AG09309 (cell line): ENCODE data around the gene ARHGAP30.

Experiments
- DNase-seq: peaks from one replicate; pipeline ENCODE4 v3.0.0-alpha.2; 2010; ENCODE audit warnings: low read depth
- H3K4me3 ChIP-seq: 2 replicates; pipeline ENCODE4 v1.5.1; 2011; ENCODE audit warnings: mild to moderate bottlenecking, low read depth, low read length, moderate library complexity; ENCODE audit not compliant: control insufficient read depth
- TF ChIP-seq, protein P1 (sequence below): IDR thresholded peaks from 2 replicates; pipeline ENCODE4 v1.5.1; 2011; ENCODE audit warnings: mild to moderate bottlenecking, low read depth, low read length, inconsistent platforms; ENCODE audit not compliant: insufficient read depth, control insufficient read depth; ENCODE audit errors: missing control alignments

ARHGAP30 gene

GRCh38 chr1:161009602-161010211 is 60.0 kb downstream of the ARHGAP30 start:
- TF ChIP-seq, protein P1, sequence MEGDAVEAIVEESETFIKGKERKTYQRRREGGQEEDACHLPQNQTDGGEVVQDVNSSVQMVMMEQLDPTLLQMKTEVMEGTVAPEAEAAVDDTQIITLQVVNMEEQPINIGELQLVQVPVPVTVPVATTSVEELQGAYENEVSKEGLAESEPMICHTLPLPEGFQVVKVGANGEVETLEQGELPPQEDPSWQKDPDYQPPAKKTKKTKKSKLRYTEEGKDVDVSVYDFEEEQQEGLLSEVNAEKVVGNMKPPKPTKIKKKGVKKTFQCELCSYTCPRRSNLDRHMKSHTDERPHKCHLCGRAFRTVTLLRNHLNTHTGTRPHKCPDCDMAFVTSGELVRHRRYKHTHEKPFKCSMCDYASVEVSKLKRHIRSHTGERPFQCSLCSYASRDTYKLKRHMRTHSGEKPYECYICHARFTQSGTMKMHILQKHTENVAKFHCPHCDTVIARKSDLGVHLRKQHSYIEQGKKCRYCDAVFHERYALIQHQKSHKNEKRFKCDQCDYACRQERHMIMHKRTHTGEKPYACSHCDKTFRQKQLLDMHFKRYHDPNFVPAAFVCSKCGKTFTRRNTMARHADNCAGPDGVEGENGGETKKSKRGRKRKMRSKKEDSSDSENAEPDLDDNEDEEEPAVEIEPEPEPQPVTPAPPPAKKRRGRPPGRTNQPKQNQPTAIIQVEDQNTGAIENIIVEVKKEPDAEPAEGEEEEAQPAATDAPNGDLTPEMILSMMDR = no peak
- DNase-seq = no peak

GRCh38 chr1:161008869-161009510 is 60.7 kb downstream of the ARHGAP30 start:
- TF ChIP-seq, protein P1 = no peak
- no peak overlapping the region for H3K4me3 ChIP-seq
- no peak for DNase-seq

More at GRCh38 chr1:161009602-161010211, 60.0 kb downstream of the ARHGAP30 start:
- no peak overlapping the region for H3K4me3 ChIP-seq

GRCh38 chr1:161007369-161007768 is 62.3 kb downstream of the ARHGAP30 start:
- no peak for DNase-seq
- TF ChIP-seq, protein P1 = no peak
- H3K4me3 ChIP-seq = no peak overlapping the region

DNA sequence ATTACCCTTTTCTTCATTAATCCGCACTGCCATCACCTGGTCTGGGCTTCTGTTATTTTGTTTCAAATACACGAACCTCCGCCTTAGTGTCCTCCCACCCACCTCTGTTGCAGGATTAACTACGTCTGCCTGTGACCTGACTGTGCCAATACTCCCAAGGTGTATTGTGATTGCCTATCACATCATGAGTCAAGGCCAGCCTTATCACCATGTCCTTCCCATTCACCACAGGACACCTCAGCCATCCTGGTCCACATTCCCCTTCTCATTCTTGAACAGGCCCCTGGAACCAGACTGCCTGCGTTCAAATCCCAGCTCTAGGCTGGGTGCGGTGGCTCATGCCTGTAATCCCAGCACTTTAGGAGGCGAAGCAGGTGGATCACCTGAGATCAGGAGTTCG is 63.1 kb downstream of the ARHGAP30 start:
- no peak overlapping the region for H3K4me3 ChIP-seq
- TF ChIP-seq, protein P1 = no peak
- DNase-seq = no peak

- TF ChIP-seq, protein P1 = no peak
- H3K4me3 ChIP-seq = no peak overlapping the region
- DNase-seq = no peak
These were observed 68.2 kb downstream of the ARHGAP30 start for GRCh38 chr1:161001525-161001924.

- H3K4me3 ChIP-seq = no peak overlapping the region
- no peak for DNase-seq
- TF ChIP-seq, protein P1 = no peak
These were observed 68.8 kb downstream of the ARHGAP30 start for GRCh38 chr1:161000736-161001480.
